GM21717 (cell line): ENCODE measurements around the gene IGFBP4.
"Not testable (repeated sequence)": the region's sequence is repeated elsewhere in the genome, so short reads cannot be mapped to it uniquely, and the experiment has no call there.

Experiments
- ATAC-seq: cut with Tn5 transposase; IDR thresholded peaks from one replicate; pipeline ENCODE4 v1.9.1; 2021; ENCODE audit warnings: mild to moderate bottlenecking, moderate library complexity; ENCODE audit not compliant: unreplicated experiment

Gene IGFBP4

GRCh38 chr17:40443196-40443987, at the start of gene IGFBP4:
Gene IGFBP4 (plus strand): TSS chr17:40443450. CDS start chr17:40443736, 286 bp downstream.
- ATAC-seq = no peak

GRCh38 chr17:40399185-40399584, 44.1 kb upstream of the IGFBP4 start:
- no peak for ATAC-seq

- no peak for ATAC-seq
Observed at GRCh38 chr17:40402668-40403067, 40.6 kb upstream of the IGFBP4 start.

GRCh38 chr17:40404003-40404402, 39.2 kb upstream of the IGFBP4 start:
- no peak for ATAC-seq

GRCh38 chr17:40407460-40407859, 35.8 kb upstream of the IGFBP4 start:
- no peak for ATAC-seq

GRCh38 chr17:40409540-40409939, 33.7 kb upstream of the IGFBP4 start:
- ATAC-seq = not testable (repeated sequence)

- no peak for ATAC-seq
Observed at GRCh38 chr17:40410082-40410481, 33.2 kb upstream of the IGFBP4 start.

GRCh38 chr17:40411821-40412220, 31.4 kb upstream of the IGFBP4 start:
- ATAC-seq = no peak

- ATAC-seq = no peak
Observed at GRCh38 chr17:40412880-40413279, 30.4 kb upstream of the IGFBP4 start.

GRCh38 chr17:40414312-40414711, 28.9 kb upstream of the IGFBP4 start:
- ATAC-seq = not testable (repeated sequence)

- no peak for ATAC-seq
Observed at GRCh38 chr17:40415390-40415789, 27.9 kb upstream of the IGFBP4 start.

GRCh38 chr17:40416671-40417070, 26.6 kb upstream of the IGFBP4 start:
- ATAC-seq = no peak

GRCh38 chr17:40417258-40417608, 26.0 kb upstream of the IGFBP4 start:
- ATAC-seq = peak; percentile 26

- peak; percentile 93 for ATAC-seq
Observed at GRCh38 chr17:40417609-40418427, 25.4 kb upstream of the IGFBP4 start, which contains the start of gene TOP2A. Gene TOP2A (minus strand): TSS chr17:40417896. CDS start chr17:40417791, 105 bp downstream.

- no peak for ATAC-seq
Observed at GRCh38 chr17:40418428-40418706, 24.9 kb upstream of the IGFBP4 start.

- no peak for ATAC-seq
Observed at GRCh38 chr17:40419559-40420331, 23.5 kb upstream of the IGFBP4 start.

GRCh38 chr17:40422990-40423633, 20.1 kb upstream of the IGFBP4 start:
- no peak for ATAC-seq

- ATAC-seq = no peak
Observed at GRCh38 chr17:40425741-40426140, 17.5 kb upstream of the IGFBP4 start.

GRCh38 chr17:40427002-40427491, 16.2 kb upstream of the IGFBP4 start:
- ATAC-seq = no peak

- ATAC-seq = no peak
Observed at GRCh38 chr17:40430272-40431230, 12.7 kb upstream of the IGFBP4 start.
